HEK293 (cell line): ENCODE results near the gene YIPF2.

Experiments used
- CTCF ChIA-PET: fragments of 350-600 bp; formaldehyde crosslinking; extraction: SDS; loops from one replicate; lab custom pipeline; 2021; ENCODE audit warnings: antibody characterized with exemption; lab: Yijun Ruan, JAX
- POLR2A ChIA-PET: fragments of 300-600 bp; formaldehyde crosslinking; extraction: SDS; loops from one replicate; lab custom pipeline; 2020; ENCODE audit warnings: antibody characterized with exemption, inconsistent platforms; lab: Yijun Ruan, JAX
- H3K27ac ChIP-seq: fragments of 200-500 bp; sonication (Bioruptor generic); 2 replicates; pipeline ENCODE4 v1.5.1; 2014; ENCODE audit warnings: low read depth, low read length, control low read depth, inconsistent platforms; ENCODE audit errors: extremely low read depth
- H3K36me3 ChIP-seq, 2 experiments: fragments of 200-500 bp in 1 of 2; sonication (Bioruptor generic) in 1 of 2; 1 replicate in 1 of 2; 2 replicates in 1 of 2; pipeline ENCODE4 v1.5.1; 2014 to 2017; ENCODE audit warnings: inconsistent platforms in 2 of 2, low read length in 2 of 2; ENCODE audit not compliant: control insufficient read depth in 2 of 2, insufficient read depth in 1 of 2
- H3K4me1 ChIP-seq: fragments of 200-500 bp; sonication (Bioruptor generic); 2 replicates; pipeline ENCODE4 v1.5.1; 2014; ENCODE audit warnings: mild to moderate bottlenecking, low read length, inconsistent platforms; ENCODE audit not compliant: control insufficient read depth, insufficient read depth
- H3K4me3 ChIP-seq: 2 replicates; pipeline ENCODE4 v1.5.1; 2011; ENCODE audit warnings: low read depth, mild to moderate bottlenecking, control low read depth, low read length, moderate library complexity
- H3K9me3 ChIP-seq: fragments of 200-500 bp; sonication (Bioruptor generic); 2 replicates; pipeline ENCODE4 v1.5.1; 2014; ENCODE audit warnings: low read depth, low read length, inconsistent platforms; ENCODE audit not compliant: control insufficient read depth, insufficient read depth
- CTCF ChIP-seq: fragments of 450-650 bp; formaldehyde crosslinking; IDR thresholded peaks from 2 replicates; pipeline ENCODE4 v1.5.1; 2016; ENCODE audit warnings: missing biosample characterization, missing genetic modification characterization
- ELK4 ChIP-seq: IDR thresholded peaks from 2 replicates; pipeline ENCODE4 v1.6.1; 2011; ENCODE audit warnings: mild to moderate bottlenecking, low read depth, low read length, borderline replicate concordance
- GLIS1 ChIP-seq: fragments of 450-650 bp; formaldehyde crosslinking; IDR thresholded peaks from 2 replicates; pipeline ENCODE4 v1.5.1; 2016; ENCODE audit warnings: missing biosample characterization, missing genetic modification characterization
- GLIS2 ChIP-seq: fragments of 450-650 bp; formaldehyde crosslinking; IDR thresholded peaks from 2 replicates; pipeline ENCODE4 v1.5.1; 2016; ENCODE audit warnings: missing biosample characterization, missing genetic modification characterization
- KLF1 ChIP-seq: fragments of 450-650 bp; formaldehyde crosslinking; IDR thresholded peaks from 2 replicates; pipeline ENCODE4 v1.5.1; 2016; ENCODE audit warnings: missing biosample characterization, missing genetic modification characterization
- KLF16 ChIP-seq: fragments of 450-650 bp; formaldehyde crosslinking; IDR thresholded peaks from 2 replicates; pipeline ENCODE4 v1.5.1; 2017; ENCODE audit warnings: missing biosample characterization, missing genetic modification characterization
- PBX3 ChIP-seq: sonication (generic); formaldehyde crosslinking; IDR thresholded peaks from 2 replicates; pipeline ENCODE4 v1.8.1; 2022; ENCODE audit warnings: mild to moderate bottlenecking, moderate library complexity, missing genetic modification reagents
- PRDM6 ChIP-seq: fragments of 450-650 bp; formaldehyde crosslinking; IDR thresholded peaks from 2 replicates; pipeline ENCODE4 v1.5.1; 2017; ENCODE audit warnings: missing biosample characterization, missing genetic modification characterization
- TRIM28 ChIP-seq: IDR thresholded peaks from 2 replicates; pipeline ENCODE4 v1.6.1; 2011; ENCODE audit warnings: low read length, control low read depth, borderline replicate concordance
- YY2 ChIP-seq: fragments of 450-650 bp; formaldehyde crosslinking; IDR thresholded peaks from 2 replicates; pipeline ENCODE4 v1.5.1; 2016; ENCODE audit warnings: missing biosample characterization, missing genetic modification characterization
- ZBTB17 ChIP-seq: fragments of 450-650 bp; formaldehyde crosslinking; IDR thresholded peaks from 2 replicates; pipeline ENCODE4 v1.5.1; 2016; ENCODE audit warnings: missing biosample characterization, missing genetic modification characterization
- ZBTB44 ChIP-seq: fragments of 450-650 bp; IDR thresholded peaks from 2 replicates; pipeline ENCODE4 v1.5.1; 2018; ENCODE audit warnings: missing biosample characterization, mild to moderate bottlenecking, missing genetic modification characterization
- ZFP37 ChIP-seq: fragments of 450-650 bp; formaldehyde crosslinking; IDR thresholded peaks from 2 replicates; pipeline ENCODE4 v1.5.1; 2016; ENCODE audit warnings: missing biosample characterization, missing genetic modification characterization
- ZIC2 ChIP-seq: fragments of 450-650 bp; formaldehyde crosslinking; IDR thresholded peaks from 2 replicates; pipeline ENCODE4 v1.5.1; 2016; ENCODE audit warnings: missing biosample characterization, missing genetic modification characterization
- ZNF121 ChIP-seq: fragments of 450-650 bp; formaldehyde crosslinking; IDR thresholded peaks from 2 replicates; pipeline ENCODE4 v1.5.1; 2016; ENCODE audit warnings: missing biosample characterization, missing genetic modification characterization
- ZNF174 ChIP-seq: fragments of 450-650 bp; formaldehyde crosslinking; IDR thresholded peaks from 2 replicates; pipeline ENCODE4 v1.5.0; 2017; ENCODE audit warnings: missing biosample characterization, mild to moderate bottlenecking, missing genetic modification characterization
- ZNF221 ChIP-seq: fragments of 450-650 bp; formaldehyde crosslinking; IDR thresholded peaks from 2 replicates; pipeline ENCODE4 v1.5.1; 2017; ENCODE audit warnings: missing biosample characterization, missing genetic modification characterization, borderline replicate concordance
- ZNF341 ChIP-seq: fragments of 450-650 bp; formaldehyde crosslinking; IDR thresholded peaks from 2 replicates; pipeline ENCODE4; 2016; ENCODE audit warnings: low read depth, missing biosample characterization, missing genetic modification characterization
- ZNF449 ChIP-seq: fragments of 450-650 bp; formaldehyde crosslinking; IDR thresholded peaks from 2 replicates; pipeline ENCODE4 v1.5.1; 2017; ENCODE audit warnings: missing biosample characterization, mild to moderate bottlenecking, missing genetic modification characterization, moderate library complexity
- ZNF548 ChIP-seq: fragments of 450-650 bp; formaldehyde crosslinking; IDR thresholded peaks from 2 replicates; pipeline ENCODE4 v1.5.1; 2016; ENCODE audit warnings: missing biosample characterization, missing genetic modification characterization
- ZNF596 ChIP-seq: fragments of 450-650 bp; IDR thresholded peaks from 2 replicates; pipeline ENCODE4 v1.5.0; 2018; ENCODE audit warnings: missing biosample characterization, mild to moderate bottlenecking, missing genetic modification characterization, moderate library complexity
- ZNF776 ChIP-seq: fragments of 450-650 bp; formaldehyde crosslinking; IDR thresholded peaks from 2 replicates; pipeline ENCODE4 v1.5.0; 2017; ENCODE audit warnings: missing biosample characterization, missing genetic modification characterization, borderline replicate concordance

Gene YIPF2

GRCh38 chr19:10891405-10892086, 36.9 kb downstream of the YIPF2 start (continued):
- TF ChIP-seq KLF1 (no peak), ZNF449 (tag by site-specific recombination) (peak; percentile 92), ZNF776 (tag by site-specific recombination) (no peak), GLIS2 (no peak), ZNF341 (tag by site-specific recombination) (no peak), GLIS1 (tag by site-specific recombination) (no peak), KLF16 (tag by site-specific recombination) (no peak), ZNF596 (tag by site-specific recombination) (no peak), ZFP37 (no peak)

GRCh38 chr19:10889880-10890279, 38.6 kb downstream of the YIPF2 start:
- Histone ChIP-seq H3K4me3 (no peak overlapping the region), H3K9me3 (no peaks in the 10 kb centered on the region)
- TF ChIP-seq PRDM6 (tag by site-specific recombination) (no peak), CTCF (tag by site-specific recombination) (no peak), YY2 (no peak), ZNF121 (tag by site-specific recombination) (peak; percentile 74)
- TF ChIP-seq, all 188 proteins: peak for 1
- ChIA-PET CTCF (interaction anchor here (0.6 to 2.0 kb wide), 2 partner anchors 13 to 26 kb away, joined by 4 to 6 read pairs; no protein-coding TSS in a partner anchor), POLR2A (interaction anchor here (0.8 kb wide), 1 partner anchor 8 kb away, joined by 3 read pairs; no protein-coding TSS in a partner anchor)
- Histone ChIP-seq H3K27ac (no peak overlapping the region), H3K36me3 (no peaks in the 10 kb centered on the region; a peak in 1 of 3 replicates), H3K4me1 (peaks cover 8% of the 10 kb centered on the region; the same call in 1 of the 2 replicates)

GRCh38 chr19:10888421-10888866, 40.0 kb downstream of the YIPF2 start:
- CTCF ChIA-PET, result interaction anchor here (0.6 to 2.0 kb wide), 4 partner anchors 15 to 638 kb away, joined by 3 to 6 read pairs (median 3); no protein-coding TSS in a partner anchor
- no peaks in the 10 kb centered on the region for H3K9me3 ChIP-seq
- no peak overlapping the region for H3K4me3 ChIP-seq
- no peaks in the 10 kb centered on the region for H3K36me3 ChIP-seq
- no peak overlapping the region for H3K27ac ChIP-seq
- H3K4me1 ChIP-seq, result 0 out of 2 replicates have a peak, but pooled peaks cover 4% of the 10 kb centered on the region
- POLR2A ChIA-PET, result interaction anchor here (1.0 to 1.6 kb wide), 2 partner anchors 14 to 17 kb away, joined by 3 to 5 read pairs; no protein-coding TSS in a partner anchor
- no peak for TF ChIP-seq ELK4
- 0 out of 2 replicates have a peak, but pooled peaks have one; percentile 13 for TF ChIP-seq ZBTB44 (tag by site-specific recombination)
- peak; percentile 80 for TF ChIP-seq ZNF341 (tag by site-specific recombination)
- peak; percentile 49; the same call in 1 of the 2 replicates for TF ChIP-seq ZIC2
- TF ChIP-seq TRIM28, result no peak
- TF ChIP-seq ZNF548 (tag by site-specific recombination), result no peak
- TF ChIP-seq PBX3 (CRISPR knock-in tag), result no peak
- no peak for TF ChIP-seq GLIS1 (tag by site-specific recombination)
- no peak for TF ChIP-seq ZBTB17 (tag by site-specific recombination)
- no peak for TF ChIP-seq ZNF174
- no peak for TF ChIP-seq ZNF221 (tag by site-specific recombination)
